OCI-LY7 (cell line): ENCODE results near the gene CHN1. TPM values are rescaled to one million over a fixed set of nuclear protein-coding genes. Genes with fewer than 3 reads are reported as not detected.

Experiments
- BruUV-seq: library from RNA; stranded (reverse); fragments of 400-500 nt; replicated peaks from 2 replicates; lab custom pipeline; 2021; lab: Mats Ljungman, UMichigan
- CTCF ChIA-PET: fragments of 300-600 bp; sonication (Branson Sonifier 250); formaldehyde crosslinking; loops from one replicate; lab custom pipeline; 2022; ENCODE audit warnings: antibody characterized with exemption; ENCODE audit not compliant: unreplicated experiment; lab: Charles Lee
- POLR2A ChIA-PET: fragments of 300-600 bp; sonication (Branson Sonifier 250); formaldehyde crosslinking; loops from one replicate; lab custom pipeline; 2022; ENCODE audit warnings: antibody characterized with exemption; lab: Charles Lee
- DNase-seq: peaks from one replicate; pipeline ENCODE4 v3.0.0-alpha.2; 2015; ENCODE audit warnings: low spot score
- H2AFZ ChIP-seq: fragments of 200-600 bp; sonication (generic), shearing (Covaris generic); 2 replicates; pipeline ENCODE4 v1.6.1; 2014; ENCODE audit warnings: mild to moderate bottlenecking, antibody characterized with exemption, low read length, moderate library complexity
- H3K27ac ChIP-seq: fragments of 200-600 bp; sonication (generic); 2 replicates; pipeline ENCODE4 v1.5.1; 2014; ENCODE audit warnings: mixed run types, low read depth, mild to moderate bottlenecking, moderate library complexity, low read length, inconsistent platforms; ENCODE audit not compliant: poor library complexity, severe bottlenecking
- H3K36me3 ChIP-seq: fragments of 200-600 bp; sonication (generic); 2 replicates; pipeline ENCODE4 v1.6.1; 2014; ENCODE audit warnings: mild to moderate bottlenecking, antibody characterized with exemption, low read length, moderate library complexity, mixed read lengths; ENCODE audit not compliant: insufficient read depth
- H3K4me1 ChIP-seq: fragments of 200-600 bp; sonication (generic); 2 replicates; pipeline ENCODE4 v1.5.1; 2014; ENCODE audit warnings: mild to moderate bottlenecking, low read length; ENCODE audit not compliant: insufficient read depth, poor library complexity, severe bottlenecking
- H3K4me2 ChIP-seq: fragments of 200-600 bp; sonication (generic); 2 replicates; pipeline ENCODE4 v1.6.1; 2014; ENCODE audit warnings: mild to moderate bottlenecking, low read length
- H3K4me3 ChIP-seq: fragments of 200-600 bp; sonication (generic); 2 replicates; pipeline ENCODE4 v1.5.1; 2014; ENCODE audit warnings: mild to moderate bottlenecking, low read depth, low read length; ENCODE audit not compliant: poor library complexity, severe bottlenecking
- H3K79me2 ChIP-seq: fragments of 200-600 bp; sonication (generic); 2 replicates; pipeline ENCODE4 v1.6.1; 2016; ENCODE audit warnings: low read depth, mild to moderate bottlenecking, low read length, moderate library complexity, mixed read lengths; ENCODE audit not compliant: insufficient read depth
- H3K9me2 ChIP-seq: fragments of 200-600 bp; sonication (generic); 2 replicates; pipeline ENCODE4 v1.6.1; 2016; ENCODE audit warnings: mild to moderate bottlenecking, low read length, mixed read lengths; ENCODE audit not compliant: insufficient read depth
- H3K9me3 ChIP-seq: fragments of 200-600 bp; sonication (generic); 2 replicates; pipeline ENCODE4 v1.6.1; 2014; ENCODE audit warnings: mild to moderate bottlenecking, mixed run types, low read length, mixed read lengths
- H4K20me1 ChIP-seq: fragments of 200-600 bp; sonication (generic); 2 replicates; pipeline ENCODE4 v1.6.1; 2014; ENCODE audit warnings: mild to moderate bottlenecking, antibody characterized with exemption, low read length, moderate library complexity, mixed read lengths; ENCODE audit not compliant: insufficient read depth
- CTCF ChIP-seq: fragments of 200-600 bp; sonication (generic); conservative IDR thresholded peaks from 2 replicates; pipeline ENCODE4 v1.5.1; 2014; ENCODE audit warnings: mild to moderate bottlenecking, antibody characterized with exemption, low read length, moderate library complexity, mixed read lengths
- EZH2phosphoT487 ChIP-seq: fragments of 200-600 bp; sonication (generic); IDR thresholded peaks from 2 replicates; pipeline ENCODE4 v1.6.1; 2018; ENCODE audit warnings: low read depth, borderline replicate concordance, mild to moderate bottlenecking, mixed run types, antibody characterized with exemption, low read length, moderate library complexity, mixed read lengths
- intact Hi-C: fragments of 100-400 bp; cut with micrococcal nuclease; formaldehyde crosslinking; loops from one replicate; pipeline ENCODE4 v1.10.0; 2022; ENCODE audit not compliant: unreplicated experiment
- total RNA-seq, 2 experiments: library from RNA; depleted of rRNA in 1 of 2; stranded (reverse); fragments of >200 nt in 1 of 2; shearing (Covaris generic) in 1 of 2; gene quantifications; 2 replicates each; pipeline ENCODE4 v1.2.3, GENCODE V29; 2014 to 2022

The CHN1 gene
- total RNA-seq, 2 experiments from 2014 or later = 0.44 TPM; not detected in 1

- no peak overlapping the region for H3K4me2 ChIP-seq
- no peaks in the 10 kb centered on the region for H3K36me3 ChIP-seq
- H4K20me1 ChIP-seq = no peaks in the 10 kb centered on the region
- DNase-seq = no peak
- no peak overlapping the region for H3K4me3 ChIP-seq
- H2AFZ ChIP-seq = no peak overlapping the region
- no peaks in the 10 kb centered on the region for H3K4me1 ChIP-seq
- POLR2A ChIA-PET = no interaction called here
- H3K27ac ChIP-seq = no peak overlapping the region
- TF ChIP-seq CTCF = no peak
- TF ChIP-seq EZH2phosphoT487 = no peak
- intact Hi-C loops = no loop called here
- BruUV-seq = no TSS peak
- no peaks in the 10 kb centered on the region for H3K9me3 ChIP-seq
- H3K79me2 ChIP-seq = no peaks in the 10 kb centered on the region
- CTCF ChIA-PET = no interaction called here
- H3K9me2 ChIP-seq = no peaks in the 10 kb centered on the region
Observed at GRCh38 chr2:174951745-174952144, 53.4 kb downstream of the CHN1 start.

- no peaks in the 10 kb centered on the region for H4K20me1 ChIP-seq
- no peak overlapping the region for H3K4me3 ChIP-seq
- no TSS peak for BruUV-seq
- no peaks in the 10 kb centered on the region for H3K4me1 ChIP-seq
- DNase-seq = no peak
- no peaks in the 10 kb centered on the region for H3K79me2 ChIP-seq
- no peak overlapping the region for H3K27ac ChIP-seq
- ChIA-PET CTCF (no interaction called here), POLR2A (interaction anchor here (0.6 to 0.7 kb wide), 2 partner anchors 33 to 82 kb away, joined by 3 read pairs; no protein-coding TSS in a partner anchor)
- no peaks in the 10 kb centered on the region for H3K36me3 ChIP-seq
- intact Hi-C loops = no loop called here
- H3K9me3 ChIP-seq = no peaks in the 10 kb centered on the region
- TF ChIP-seq EZH2phosphoT487 (no peak), CTCF (no peak)
- no peak overlapping the region for H2AFZ ChIP-seq
- H3K4me2 ChIP-seq = no peak overlapping the region
- H3K9me2 ChIP-seq = no peaks in the 10 kb centered on the region
Observed at GRCh38 chr2:174949988-174950687, 55.0 kb downstream of the CHN1 start.

GRCh38 chr2:174945601-174946260 lies 59.5 kb downstream of the CHN1 start:
- no peak overlapping the region for H3K27ac ChIP-seq
- no peaks in the 10 kb centered on the region for H3K79me2 ChIP-seq
- no peaks in the 10 kb centered on the region for H3K9me3 ChIP-seq
- no peaks in the 10 kb centered on the region for H3K9me2 ChIP-seq
- H3K4me3 ChIP-seq = no peak overlapping the region
- BruUV-seq = no TSS peak
- H3K36me3 ChIP-seq = no peaks in the 10 kb centered on the region
- no peak overlapping the region for H2AFZ ChIP-seq
- POLR2A ChIA-PET = no interaction called here
- intact Hi-C loops = no loop called here
- no peaks in the 10 kb centered on the region for H3K4me1 ChIP-seq
- H3K4me2 ChIP-seq = no peak overlapping the region
- DNase-seq = no peak
- H4K20me1 ChIP-seq = no peaks in the 10 kb centered on the region
- CTCF ChIA-PET = no interaction called here
- TF ChIP-seq CTCF (no peak), EZH2phosphoT487 (no peak)
